HEK293 (cell line): ENCODE data around the gene SHISA6.

Source experiments
- CTCF ChIA-PET: fragments of 350-600 bp; formaldehyde crosslinking; extraction: SDS; loops from one replicate; lab custom pipeline; 2021; ENCODE audit warnings: antibody characterized with exemption; lab: Yijun Ruan, JAX
- POLR2A ChIA-PET: fragments of 300-600 bp; formaldehyde crosslinking; extraction: SDS; loops from one replicate; lab custom pipeline; 2020; ENCODE audit warnings: antibody characterized with exemption, inconsistent platforms; lab: Yijun Ruan, JAX
- H3K27ac ChIP-seq: fragments of 200-500 bp; sonication (Bioruptor generic); 2 replicates; pipeline ENCODE4 v1.5.1; 2014; ENCODE audit warnings: low read depth, low read length, control low read depth, inconsistent platforms; ENCODE audit errors: extremely low read depth
- H3K36me3 ChIP-seq, 2 experiments: fragments of 200-500 bp in 1 of 2; sonication (Bioruptor generic) in 1 of 2; 1 replicate in 1 of 2; 2 replicates in 1 of 2; pipeline ENCODE4 v1.5.1; 2014 to 2017; ENCODE audit warnings: inconsistent platforms in 2 of 2, low read length in 2 of 2; ENCODE audit not compliant: control insufficient read depth in 2 of 2, insufficient read depth in 1 of 2
- H3K4me1 ChIP-seq: fragments of 200-500 bp; sonication (Bioruptor generic); 2 replicates; pipeline ENCODE4 v1.5.1; 2014; ENCODE audit warnings: mild to moderate bottlenecking, low read length, inconsistent platforms; ENCODE audit not compliant: control insufficient read depth, insufficient read depth
- H3K4me3 ChIP-seq: 2 replicates; pipeline ENCODE4 v1.5.1; 2011; ENCODE audit warnings: low read depth, mild to moderate bottlenecking, control low read depth, low read length, moderate library complexity
- H3K9me3 ChIP-seq: fragments of 200-500 bp; sonication (Bioruptor generic); 2 replicates; pipeline ENCODE4 v1.5.1; 2014; ENCODE audit warnings: low read depth, low read length, inconsistent platforms; ENCODE audit not compliant: control insufficient read depth, insufficient read depth
- BCL11B ChIP-seq: fragments of 450-650 bp; formaldehyde crosslinking; IDR thresholded peaks from 2 replicates; pipeline ENCODE4 v1.5.1; 2016; ENCODE audit warnings: low read depth, missing biosample characterization, missing genetic modification characterization
- GLI2 ChIP-seq: fragments of 450-650 bp; formaldehyde crosslinking; IDR thresholded peaks from 2 replicates; pipeline ENCODE4; 2017; ENCODE audit warnings: missing biosample characterization, missing genetic modification characterization, low read depth, borderline replicate concordance
- MEIS1 ChIP-seq: sonication (generic); formaldehyde crosslinking; IDR thresholded peaks from 2 replicates; pipeline ENCODE4 v1.8.1; 2022; ENCODE audit warnings: missing genetic modification reagents, mild to moderate bottlenecking, borderline replicate concordance
- PRDM1 ChIP-seq: fragments of 450-650 bp; formaldehyde crosslinking; IDR thresholded peaks from 2 replicates; pipeline ENCODE4; 2016; ENCODE audit warnings: missing biosample characterization, missing genetic modification characterization
- SCRT1 ChIP-seq: fragments of 450-650 bp; formaldehyde crosslinking; IDR thresholded peaks from 2 replicates; pipeline ENCODE4 v1.5.1; 2016; ENCODE audit warnings: missing biosample characterization, missing genetic modification characterization, borderline replicate concordance
- SP2 ChIP-seq: fragments of 450-650 bp; formaldehyde crosslinking; IDR thresholded peaks from 2 replicates; pipeline ENCODE4 v1.5.1; 2016; ENCODE audit warnings: missing biosample characterization, missing genetic modification characterization
- TRIM28 ChIP-seq: IDR thresholded peaks from 2 replicates; pipeline ENCODE4 v1.6.1; 2011; ENCODE audit warnings: low read length, control low read depth, borderline replicate concordance
- ZNF155 ChIP-seq: fragments of 450-650 bp; formaldehyde crosslinking; IDR thresholded peaks from 2 replicates; pipeline ENCODE4 v1.5.1; 2016; ENCODE audit warnings: missing biosample characterization, missing genetic modification characterization
- ZNF311 ChIP-seq: fragments of 450-650 bp; formaldehyde crosslinking; IDR thresholded peaks from 2 replicates; pipeline ENCODE4 v1.5.1; 2017; ENCODE audit warnings: missing biosample characterization, missing genetic modification characterization, borderline replicate concordance
- ZNF561 ChIP-seq: fragments of 450-650 bp; IDR thresholded peaks from 2 replicates; pipeline ENCODE4 v1.5.1; 2018; ENCODE audit warnings: missing biosample characterization, missing genetic modification characterization, borderline replicate concordance
- ZNF629 ChIP-seq: fragments of 450-650 bp; formaldehyde crosslinking; IDR thresholded peaks from 2 replicates; pipeline ENCODE4 v1.5.1; 2017; ENCODE audit warnings: missing biosample characterization, missing genetic modification characterization
- ZNF660 ChIP-seq: fragments of 450-650 bp; IDR thresholded peaks from 2 replicates; pipeline ENCODE4 v1.5.1; 2018; ENCODE audit warnings: missing biosample characterization, mild to moderate bottlenecking, missing genetic modification characterization
- ZNF776 ChIP-seq: fragments of 450-650 bp; formaldehyde crosslinking; IDR thresholded peaks from 2 replicates; pipeline ENCODE4 v1.5.0; 2017; ENCODE audit warnings: missing biosample characterization, missing genetic modification characterization, borderline replicate concordance
- ZNF777 ChIP-seq: fragments of 450-650 bp; formaldehyde crosslinking; IDR thresholded peaks from 2 replicates; pipeline ENCODE4 v1.5.1; 2017; ENCODE audit warnings: missing biosample characterization, missing genetic modification characterization, borderline replicate concordance
- ZNF791 ChIP-seq: fragments of 450-650 bp; formaldehyde crosslinking; IDR thresholded peaks from 2 replicates; pipeline ENCODE4 v1.5.1; 2016; ENCODE audit warnings: missing biosample characterization, missing genetic modification characterization
- TF ChIP-seq, protein P1 (sequence below): fragments of 450-650 bp; formaldehyde crosslinking; IDR thresholded peaks from 2 replicates; pipeline ENCODE4 v1.5.1; 2016; ENCODE audit warnings: missing biosample characterization, missing genetic modification characterization
- TF ChIP-seq, protein P2 (sequence below): fragments of 450-650 bp; formaldehyde crosslinking; IDR thresholded peaks from 2 replicates; pipeline ENCODE4 v1.5.1; 2016; ENCODE audit warnings: missing biosample characterization, missing genetic modification characterization, low read depth
- TF ChIP-seq, protein P3 (sequence below): fragments of 450-650 bp; formaldehyde crosslinking; IDR thresholded peaks from 2 replicates; pipeline ENCODE4 v1.5.1; 2016; ENCODE audit warnings: missing biosample characterization, missing genetic modification characterization
- TF ChIP-seq, protein P4 (sequence below): fragments of 450-650 bp; formaldehyde crosslinking; conservative IDR thresholded peaks from 2 replicates; pipeline ENCODE4 v1.5.1; 2016; ENCODE audit warnings: low read depth, missing biosample characterization, missing genetic modification characterization
- TF ChIP-seq, protein P5 (sequence below): fragments of 450-650 bp; formaldehyde crosslinking; IDR thresholded peaks from 2 replicates; pipeline ENCODE4 v1.5.1; 2016; ENCODE audit warnings: missing biosample characterization, missing genetic modification characterization
- TF ChIP-seq, protein P6 (sequence below): fragments of 450-650 bp; formaldehyde crosslinking; IDR thresholded peaks from 2 replicates; pipeline ENCODE4 v1.5.1; 2017; ENCODE audit warnings: missing biosample characterization, missing genetic modification characterization

SHISA6 gene

DNA sequence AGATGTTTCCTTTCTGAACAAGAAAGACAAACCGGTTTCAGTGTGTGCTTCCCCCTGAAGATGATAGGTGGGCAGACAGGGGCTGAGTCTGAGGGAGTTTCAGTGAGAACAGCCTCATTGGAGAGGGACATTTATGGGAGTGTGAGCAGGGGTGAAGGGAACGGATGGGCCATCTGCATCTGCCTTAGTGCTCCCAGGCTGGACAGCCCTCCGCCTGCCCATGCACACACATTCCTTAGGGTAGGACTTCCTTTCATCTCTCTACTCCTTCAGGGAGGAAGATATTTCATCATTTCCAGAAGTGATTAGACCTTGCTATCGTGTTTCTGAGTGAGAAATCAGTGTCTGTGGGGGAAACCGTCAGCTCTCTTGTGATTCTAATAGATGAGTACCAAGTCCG lies 3.8 kb downstream of the SHISA6 start (continued):
- TF ChIP-seq, protein P1, sequence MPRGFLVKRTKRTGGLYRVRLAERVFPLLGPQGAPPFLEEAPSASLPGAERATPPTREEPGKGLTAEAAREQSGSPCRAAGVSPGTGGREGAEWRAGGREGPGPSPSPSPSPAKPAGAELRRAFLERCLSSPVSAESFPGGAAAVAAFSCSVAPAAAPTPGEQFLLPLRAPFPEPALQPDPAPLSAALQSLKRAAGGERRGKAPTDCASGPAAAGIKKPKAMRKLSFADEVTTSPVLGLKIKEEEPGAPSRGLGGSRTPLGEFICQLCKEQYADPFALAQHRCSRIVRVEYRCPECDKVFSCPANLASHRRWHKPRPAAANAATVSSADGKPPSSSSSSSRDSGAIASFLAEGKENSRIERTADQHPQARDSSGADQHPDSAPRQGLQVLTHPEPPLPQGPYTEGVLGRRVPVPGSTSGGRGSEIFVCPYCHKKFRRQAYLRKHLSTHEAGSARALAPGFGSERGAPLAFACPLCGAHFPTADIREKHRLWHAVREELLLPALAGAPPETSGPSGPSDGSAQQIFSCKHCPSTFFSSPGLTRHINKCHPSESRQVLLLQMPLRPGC (tag by site-specific recombination): no peak
- TF ChIP-seq TRIM28: no peak
- no peak for TF ChIP-seq GLI2 (tag by site-specific recombination)
- TF ChIP-seq BCL11B (tag by site-specific recombination): no peak

DNA sequence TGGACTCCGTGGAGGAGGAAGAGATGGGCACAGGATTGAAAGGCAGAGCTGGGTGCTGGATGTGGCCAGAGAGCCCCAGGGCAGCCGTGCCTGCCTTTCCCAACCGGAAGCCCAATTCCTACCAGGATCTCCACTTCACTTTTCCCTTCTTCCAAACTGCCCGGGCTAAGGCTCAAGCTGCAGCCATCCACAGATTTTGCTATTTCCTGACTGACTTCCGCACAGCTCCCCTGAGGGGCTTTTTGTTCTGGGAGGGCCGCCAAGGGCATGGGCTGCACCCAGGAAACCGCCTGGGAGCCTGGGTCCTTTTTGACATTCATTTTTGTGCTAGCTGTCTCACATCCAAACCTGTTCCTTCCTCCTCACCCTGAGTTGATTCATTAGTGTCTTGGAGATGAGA lies 4.2 kb downstream of the SHISA6 start:
- H3K9me3 ChIP-seq: no peaks in the 10 kb centered on the region
- H3K36me3 ChIP-seq: no peaks in the 10 kb centered on the region
- POLR2A ChIA-PET: no interaction called here
- H3K4me1 ChIP-seq: no peaks in the 10 kb centered on the region
- no peak overlapping the region for H3K27ac ChIP-seq
- CTCF ChIA-PET: no interaction called here
- H3K4me3 ChIP-seq: no peak overlapping the region
- TF ChIP-seq ZNF660 (tag by site-specific recombination) (no peak), SP2 (tag by site-specific recombination) (no peak), ZNF791 (no peak), ZNF777 (tag by site-specific recombination) (no peak), PRDM1 (tag by site-specific recombination) (no peak), MEIS1 (CRISPR knock-in tag) (no peak), ZNF776 (tag by site-specific recombination) (no peak), ZNF311 (tag by site-specific recombination) (no peak), SCRT1 (tag by site-specific recombination) (no peak), ZNF561 (tag by site-specific recombination) (no peak), ZNF155 (tag by site-specific recombination) (no peak), ZNF629 (tag by site-specific recombination) (no peak)
- TF ChIP-seq, protein P2, sequence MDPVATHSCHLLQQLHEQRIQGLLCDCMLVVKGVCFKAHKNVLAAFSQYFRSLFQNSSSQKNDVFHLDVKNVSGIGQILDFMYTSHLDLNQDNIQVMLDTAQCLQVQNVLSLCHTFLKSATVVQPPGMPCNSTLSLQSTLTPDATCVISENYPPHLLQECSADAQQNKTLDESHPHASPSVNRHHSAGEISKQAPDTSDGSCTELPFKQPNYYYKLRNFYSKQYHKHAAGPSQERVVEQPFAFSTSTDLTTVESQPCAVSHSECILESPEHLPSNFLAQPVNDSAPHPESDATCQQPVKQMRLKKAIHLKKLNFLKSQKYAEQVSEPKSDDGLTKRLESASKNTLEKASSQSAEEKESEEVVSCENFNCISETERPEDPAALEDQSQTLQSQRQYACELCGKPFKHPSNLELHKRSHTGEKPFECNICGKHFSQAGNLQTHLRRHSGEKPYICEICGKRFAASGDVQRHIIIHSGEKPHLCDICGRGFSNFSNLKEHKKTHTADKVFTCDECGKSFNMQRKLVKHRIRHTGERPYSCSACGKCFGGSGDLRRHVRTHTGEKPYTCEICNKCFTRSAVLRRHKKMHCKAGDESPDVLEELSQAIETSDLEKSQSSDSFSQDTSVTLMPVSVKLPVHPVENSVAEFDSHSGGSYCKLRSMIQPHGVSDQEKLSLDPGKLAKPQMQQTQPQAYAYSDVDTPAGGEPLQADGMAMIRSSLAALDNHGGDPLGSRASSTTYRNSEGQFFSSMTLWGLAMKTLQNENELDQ: no peak
- TF ChIP-seq, protein P3, sequence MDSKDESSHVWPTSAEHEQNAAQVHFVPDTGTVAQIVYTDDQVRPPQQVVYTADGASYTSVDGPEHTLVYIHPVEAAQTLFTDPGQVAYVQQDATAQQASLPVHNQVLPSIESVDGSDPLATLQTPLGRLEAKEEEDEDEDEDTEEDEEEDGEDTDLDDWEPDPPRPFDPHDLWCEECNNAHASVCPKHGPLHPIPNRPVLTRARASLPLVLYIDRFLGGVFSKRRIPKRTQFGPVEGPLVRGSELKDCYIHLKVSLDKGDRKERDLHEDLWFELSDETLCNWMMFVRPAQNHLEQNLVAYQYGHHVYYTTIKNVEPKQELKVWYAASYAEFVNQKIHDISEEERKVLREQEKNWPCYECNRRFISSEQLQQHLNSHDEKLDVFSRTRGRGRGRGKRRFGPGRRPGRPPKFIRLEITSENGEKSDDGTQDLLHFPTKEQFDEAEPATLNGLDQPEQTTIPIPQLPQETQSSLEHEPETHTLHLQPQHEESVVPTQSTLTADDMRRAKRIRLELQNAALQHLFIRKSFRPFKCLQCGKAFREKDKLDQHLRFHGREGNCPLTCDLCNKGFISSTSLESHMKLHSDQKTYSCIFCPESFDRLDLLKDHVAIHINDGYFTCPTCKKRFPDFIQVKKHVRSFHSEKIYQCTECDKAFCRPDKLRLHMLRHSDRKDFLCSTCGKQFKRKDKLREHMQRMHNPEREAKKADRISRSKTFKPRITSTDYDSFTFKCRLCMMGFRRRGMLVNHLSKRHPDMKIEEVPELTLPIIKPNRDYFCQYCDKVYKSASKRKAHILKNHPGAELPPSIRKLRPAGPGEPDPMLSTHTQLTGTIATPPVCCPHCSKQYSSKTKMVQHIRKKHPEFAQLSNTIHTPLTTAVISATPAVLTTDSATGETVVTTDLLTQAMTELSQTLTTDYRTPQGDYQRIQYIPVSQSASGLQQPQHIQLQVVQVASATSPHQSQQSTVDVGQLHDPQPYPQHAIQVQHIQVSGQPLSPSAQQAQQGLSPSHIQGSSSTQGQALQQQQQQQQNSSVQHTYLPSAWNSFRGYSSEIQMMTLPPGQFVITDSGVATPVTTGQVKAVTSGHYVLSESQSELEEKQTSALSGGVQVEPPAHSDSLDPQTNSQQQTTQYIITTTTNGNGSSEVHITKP (tag by site-specific recombination): no peak
- TF ChIP-seq, protein P4, sequence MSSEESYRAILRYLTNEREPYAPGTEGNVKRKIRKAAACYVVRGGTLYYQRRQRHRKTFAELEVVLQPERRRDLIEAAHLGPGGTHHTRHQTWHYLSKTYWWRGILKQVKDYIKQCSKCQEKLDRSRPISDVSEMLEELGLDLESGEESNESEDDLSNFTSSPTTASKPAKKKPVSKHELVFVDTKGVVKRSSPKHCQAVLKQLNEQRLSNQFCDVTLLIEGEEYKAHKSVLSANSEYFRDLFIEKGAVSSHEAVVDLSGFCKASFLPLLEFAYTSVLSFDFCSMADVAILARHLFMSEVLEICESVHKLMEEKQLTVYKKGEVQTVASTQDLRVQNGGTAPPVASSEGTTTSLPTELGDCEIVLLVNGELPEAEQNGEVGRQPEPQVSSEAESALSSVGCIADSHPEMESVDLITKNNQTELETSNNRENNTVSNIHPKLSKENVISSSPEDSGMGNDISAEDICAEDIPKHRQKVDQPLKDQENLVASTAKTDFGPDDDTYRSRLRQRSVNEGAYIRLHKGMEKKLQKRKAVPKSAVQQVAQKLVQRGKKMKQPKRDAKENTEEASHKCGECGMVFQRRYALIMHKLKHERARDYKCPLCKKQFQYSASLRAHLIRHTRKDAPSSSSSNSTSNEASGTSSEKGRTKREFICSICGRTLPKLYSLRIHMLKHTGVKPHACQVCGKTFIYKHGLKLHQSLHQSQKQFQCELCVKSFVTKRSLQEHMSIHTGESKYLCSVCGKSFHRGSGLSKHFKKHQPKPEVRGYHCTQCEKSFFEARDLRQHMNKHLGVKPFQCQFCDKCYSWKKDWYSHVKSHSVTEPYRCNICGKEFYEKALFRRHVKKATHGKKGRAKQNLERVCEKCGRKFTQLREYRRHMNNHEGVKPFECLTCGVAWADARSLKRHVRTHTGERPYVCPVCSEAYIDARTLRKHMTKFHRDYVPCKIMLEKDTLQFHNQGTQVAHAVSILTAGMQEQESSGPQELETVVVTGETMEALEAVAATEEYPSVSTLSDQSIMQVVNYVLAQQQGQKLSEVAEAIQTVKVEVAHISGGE (tag by site-specific recombination): no peak
- TF ChIP-seq, protein P5, sequence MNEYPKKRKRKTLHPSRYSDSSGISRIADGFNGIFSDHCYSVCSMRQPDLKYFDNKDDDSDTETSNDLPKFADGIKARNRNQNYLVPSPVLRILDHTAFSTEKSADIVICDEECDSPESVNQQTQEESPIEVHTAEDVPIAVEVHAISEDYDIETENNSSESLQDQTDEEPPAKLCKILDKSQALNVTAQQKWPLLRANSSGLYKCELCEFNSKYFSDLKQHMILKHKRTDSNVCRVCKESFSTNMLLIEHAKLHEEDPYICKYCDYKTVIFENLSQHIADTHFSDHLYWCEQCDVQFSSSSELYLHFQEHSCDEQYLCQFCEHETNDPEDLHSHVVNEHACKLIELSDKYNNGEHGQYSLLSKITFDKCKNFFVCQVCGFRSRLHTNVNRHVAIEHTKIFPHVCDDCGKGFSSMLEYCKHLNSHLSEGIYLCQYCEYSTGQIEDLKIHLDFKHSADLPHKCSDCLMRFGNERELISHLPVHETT (tag by site-specific recombination): no peak
- TF ChIP-seq, protein P6, sequence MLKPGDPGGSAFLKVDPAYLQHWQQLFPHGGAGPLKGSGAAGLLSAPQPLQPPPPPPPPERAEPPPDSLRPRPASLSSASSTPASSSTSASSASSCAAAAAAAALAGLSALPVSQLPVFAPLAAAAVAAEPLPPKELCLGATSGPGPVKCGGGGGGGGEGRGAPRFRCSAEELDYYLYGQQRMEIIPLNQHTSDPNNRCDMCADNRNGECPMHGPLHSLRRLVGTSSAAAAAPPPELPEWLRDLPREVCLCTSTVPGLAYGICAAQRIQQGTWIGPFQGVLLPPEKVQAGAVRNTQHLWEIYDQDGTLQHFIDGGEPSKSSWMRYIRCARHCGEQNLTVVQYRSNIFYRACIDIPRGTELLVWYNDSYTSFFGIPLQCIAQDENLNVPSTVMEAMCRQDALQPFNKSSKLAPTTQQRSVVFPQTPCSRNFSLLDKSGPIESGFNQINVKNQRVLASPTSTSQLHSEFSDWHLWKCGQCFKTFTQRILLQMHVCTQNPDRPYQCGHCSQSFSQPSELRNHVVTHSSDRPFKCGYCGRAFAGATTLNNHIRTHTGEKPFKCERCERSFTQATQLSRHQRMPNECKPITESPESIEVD (tag by site-specific recombination): no peak
